Spinal cord (tissue), 10 donors: ENCODE results near the gene CSAG3. TPM values are rescaled to one million over a fixed set of nuclear protein-coding genes. Genes with fewer than 3 reads are reported as not detected.
"Not testable (repeated sequence)": the region's sequence is repeated elsewhere in the genome, so short reads cannot be mapped to it uniquely, and the experiment has no call there.

Experiments
- DNase-seq, 6 donors: peaks; one replicate each; pipeline versions ENCODE4 v3.0.0 to v3.0.0-alpha.2; 2013 to 2015; ENCODE audit warnings: low spot score in 6 of 6, low read depth in 4 of 6
- H3K27ac ChIP-seq: one replicate; pipeline ENCODE4 v1.5.1; 2013; ENCODE audit warnings: low read depth, low read length, control low read depth
- H3K27me3 ChIP-seq: one replicate; pipeline ENCODE4 v1.6.1; 2013; ENCODE audit warnings: low read length; ENCODE audit not compliant: control insufficient read depth, insufficient read depth
- H3K36me3 ChIP-seq: one replicate; pipeline ENCODE4 v1.6.1; 2013; ENCODE audit warnings: low read length; ENCODE audit not compliant: control insufficient read depth, insufficient read depth
- H3K4me1 ChIP-seq: one replicate; pipeline ENCODE4 v1.6.1; 2013; ENCODE audit warnings: low read length; ENCODE audit not compliant: control insufficient read depth, insufficient read depth
- H3K4me3 ChIP-seq: one replicate; pipeline ENCODE4 v1.5.1; 2013; ENCODE audit warnings: low read depth, low read length, control low read depth
- H3K9me3 ChIP-seq: one replicate; pipeline ENCODE4 v1.6.1; 2013; ENCODE audit warnings: low read length; ENCODE audit not compliant: control insufficient read depth, insufficient read depth
- WGBS: methylation state at CpG from one replicate; pipeline ENCODE4 v1.1.5; 2013; ENCODE audit warnings: missing lambda C conversion rate; ENCODE audit not compliant: insufficient coverage; 5-methylcytosine and 5-hydroxymethylcytosine counted together
- polyA plus RNA-seq, 2 donors: library from polyadenylated mRNA; unstranded; fragments of 120-200 nt; gene quantifications; one replicate each; pipeline ENCODE4 v1.2.1, GENCODE V29; 2013; ENCODE audit not compliant: insufficient read length in 2 of 2
- total RNA-seq, 2 donors: library from RNA; depleted of rRNA in 1 of 2; stranded (reverse); fragments of 120-200 nt in 1 of 2; fragments of >200 nt in 1 of 2; gene quantifications; one replicate each; pipeline versions ENCODE4 v1.2.3 to v1.2.4, GENCODE V29; 2013 to 2014
- donor health status: healthy.

CSAG3 gene
- total and polyA plus RNA-seq, 4 donors: not detected

- DNase-seq, H3K4me1 ChIP-seq, H3K9me3 ChIP-seq, H3K4me3 ChIP-seq, H3K36me3 ChIP-seq, H3K27ac ChIP-seq, H3K27me3 ChIP-seq: not testable (repeated sequence)
- 77% methylated on average over 12 of the region's 12 CpGs for WGBS
These were observed 22.5 kb upstream of the CSAG3 start for GRCh38 chrX:152736528-152736927.

- no peak overlapping the region for H3K4me3 ChIP-seq
- no peaks in the 10 kb centered on the region for H3K27me3 ChIP-seq
- no peaks in the 10 kb centered on the region for H3K4me1 ChIP-seq
- WGBS: no CpG with 5 or more reads among the region's 5 CpGs
- H3K36me3 ChIP-seq: no peaks in the 10 kb centered on the region
- H3K27ac ChIP-seq: no peak overlapping the region
- no peaks in the 10 kb centered on the region for H3K9me3 ChIP-seq
- DNase-seq: no peak
These were observed 20.5 kb upstream of the CSAG3 start for GRCh38 chrX:152738560-152738959.

- not testable (repeated sequence) for H3K4me3 ChIP-seq, H3K27me3 ChIP-seq, H3K4me1 ChIP-seq, DNase-seq, H3K36me3 ChIP-seq, H3K27ac ChIP-seq, H3K9me3 ChIP-seq
- no CpG with 5 or more reads among the region's 35 CpGs for WGBS
These were observed 5.0 kb upstream of the CSAG3 start, which contains the start of gene MAGEA2 for GRCh38 chrX:152753686-152754650. Gene MAGEA2 (minus strand): TSS chrX:152753842. CDS start chrX:152751363, 2,479 bp downstream.

- WGBS: no CpG with 5 or more reads among the region's 5 CpGs
- H3K9me3 ChIP-seq, H3K27ac ChIP-seq, H3K36me3 ChIP-seq, H3K4me3 ChIP-seq, H3K4me1 ChIP-seq, H3K27me3 ChIP-seq, DNase-seq: not testable (repeated sequence)
These were observed 4.1 kb upstream of the CSAG3 start for GRCh38 chrX:152754871-152755270.

GRCh38 chrX:152759544-152759943 is 526 bp downstream of the CSAG3 start:
- not testable (repeated sequence) for H3K4me1 ChIP-seq, H3K9me3 ChIP-seq, DNase-seq, H3K27ac ChIP-seq, H3K36me3 ChIP-seq, H3K27me3 ChIP-seq, H3K4me3 ChIP-seq
- no CpG with 5 or more reads among the region's 7 CpGs for WGBS

GRCh38 chrX:152761582-152761981 is 2.6 kb downstream of the CSAG3 start:
- not testable (repeated sequence) for H3K9me3 ChIP-seq, H3K27ac ChIP-seq, H3K36me3 ChIP-seq, H3K4me3 ChIP-seq, H3K27me3 ChIP-seq, DNase-seq, H3K4me1 ChIP-seq
- no CpG with 5 or more reads among the region's 7 CpGs for WGBS

- H3K36me3 ChIP-seq, DNase-seq, H3K27me3 ChIP-seq, H3K4me1 ChIP-seq, H3K27ac ChIP-seq, H3K4me3 ChIP-seq, H3K9me3 ChIP-seq: not testable (repeated sequence)
- WGBS: 77% methylated on average over 5 of the region's 9 CpGs
These were observed 7.5 kb downstream of the CSAG3 start for GRCh38 chrX:152766562-152766961.

- H3K27ac ChIP-seq, H3K4me3 ChIP-seq, DNase-seq, H3K9me3 ChIP-seq, H3K36me3 ChIP-seq, H3K4me1 ChIP-seq, H3K27me3 ChIP-seq: not testable (repeated sequence)
- WGBS: no CpG with 5 or more reads among the region's 29 CpGs
These were observed 10.7 kb downstream of the CSAG3 start, which contains the start of gene MAGEA6 for GRCh38 chrX:152769549-152770289. Gene MAGEA6 (minus strand): TSS chrX:152769689. CDS start chrX:152767650, 2,039 bp downstream.

- not testable (repeated sequence) for H3K27me3 ChIP-seq, H3K36me3 ChIP-seq, H3K4me1 ChIP-seq, H3K4me3 ChIP-seq, DNase-seq, H3K27ac ChIP-seq, H3K9me3 ChIP-seq
- no CpG with 5 or more reads among the region's 3 CpGs for WGBS
These were observed 28.0 kb downstream of the CSAG3 start for GRCh38 chrX:152787062-152787461.
